Pancreas (tissue), 10 donors: ENCODE data around the gene FLT1. TPM values are rescaled to one million over a fixed set of nuclear protein-coding genes. Genes with fewer than 3 reads are reported as not detected.

Experiments used
- ATAC-seq, 4 donors: fragments of 200-7000 bp; cut with Tn5 transposase; one replicate each; pipeline versions ENCODE4 v1.8.0 to v1.9.1; 2020; ENCODE audit warnings: mild to moderate bottlenecking in 4 of 4, moderate library complexity in 4 of 4
- DNase-seq, 6 donors: peaks; one replicate each; pipeline ENCODE4 v3.0.0-alpha.2; 2020
- FAIRE-seq: peaks from 2 replicates; lab custom pipeline; 2012; peaks lifted over from hg19 to GRCh38; lab: Jason Lieb, UNC
- H3K27ac ChIP-seq, 4 donors: fragments of 200-600 bp; sonication (generic); 1 replicate in 3 of 4; 2 replicates in 1 of 4; pipeline versions ENCODE4 v1.5.0 to v1.8.0; 2020
- H3K27me3 ChIP-seq, 4 donors: fragments of 200-600 bp; one replicate each; pipeline ENCODE4 v1.8.0; 2021
- H3K36me3 ChIP-seq, 3 donors: fragments of 200-600 bp; sonication (generic) in 1 of 3; one replicate each; pipeline versions ENCODE4 v1.5.0 to v1.8.0; 2020 to 2021
- H3K4me1 ChIP-seq, 3 donors: fragments of 200-600 bp; one replicate each; pipeline ENCODE4 v1.8.0; 2021
- H3K4me3 ChIP-seq, 4 donors: fragments of 200-600 bp; sonication (generic) in 2 of 4; one replicate each; pipeline versions ENCODE4 v1.5.0 to v1.8.0; 2020 to 2021
- H3K9me3 ChIP-seq, 4 donors: fragments of 200-600 bp; one replicate each; pipeline ENCODE4 v1.8.0; 2021
- WGBS, 2 donors: extraction: QIAGEN DNeasy Blood & Tissue Kit; methylation state at CpG; one replicate each; pipeline ENCODE4 v1.1.7; 2013; 5-methylcytosine and 5-hydroxymethylcytosine counted together
- intact Hi-C, 3 donors: fragments of 100-400 bp; cut with DNase I; formaldehyde crosslinking; loops; one replicate each; pipeline versions ENCODE4 v1.11.1 to v1.14.2; 2022
- polyA plus RNA-seq, 2 donors: library from polyadenylated mRNA; stranded (reverse); fragments of 200-250 nt; gene quantifications; one replicate each; pipeline ENCODE4 v1.2.3, GENCODE V29; 2013
- total RNA-seq, 6 donors: library from RNA; stranded (reverse); fragmentation: NEBNext Ultra II Directional in 4 of 6; extraction: Animal tissue kit (Norgen Biotek cat#: 25700) in 4 of 6; gene quantifications; one replicate each; pipeline versions ENCODE4 v1.2.1 to v1.2.4, GENCODE V29; 2021 to 2023
- TF ChIP-seq, protein P1 (sequence below), 4 donors: fragments of 200-600 bp; sonication (generic) in 3 of 4; IDR thresholded peaks; one replicate each; pipeline versions ENCODE4 v1.5.0 to v1.8.0; 2021; ENCODE audit warnings: antibody characterized with exemption in 4 of 4
- donor health status: healthy with polysubstance abuse.
- donor health status: DM: no; HTN: no; CAD: no; lungs with moderate emphysema.
- donor health status: DM: no; HTN: no; CAD: no.
- donor health status: control.
- donor health status: control.
- donor health status: Bipolar disorder and iron deficiency.
- donor health status: DM: yes; HTN: yes; CAD: no.
- donor health status: DM: no; HTN: no; CAD: no.
- donor health status: DM: no; HTN: no; CAD: no.
- donor health status: DM: yes; HTN: yes; CAD: no.

Gene FLT1
- total and polyA plus RNA-seq, 8 donors: 1.1 to 12.7 (median 8.1) TPM

- intact Hi-C loops: no loop called here
- no peaks in the 10 kb centered on the region for H3K4me1 ChIP-seq
- no peaks in the 10 kb centered on the region for H3K9me3 ChIP-seq
- TF ChIP-seq, protein P1, sequence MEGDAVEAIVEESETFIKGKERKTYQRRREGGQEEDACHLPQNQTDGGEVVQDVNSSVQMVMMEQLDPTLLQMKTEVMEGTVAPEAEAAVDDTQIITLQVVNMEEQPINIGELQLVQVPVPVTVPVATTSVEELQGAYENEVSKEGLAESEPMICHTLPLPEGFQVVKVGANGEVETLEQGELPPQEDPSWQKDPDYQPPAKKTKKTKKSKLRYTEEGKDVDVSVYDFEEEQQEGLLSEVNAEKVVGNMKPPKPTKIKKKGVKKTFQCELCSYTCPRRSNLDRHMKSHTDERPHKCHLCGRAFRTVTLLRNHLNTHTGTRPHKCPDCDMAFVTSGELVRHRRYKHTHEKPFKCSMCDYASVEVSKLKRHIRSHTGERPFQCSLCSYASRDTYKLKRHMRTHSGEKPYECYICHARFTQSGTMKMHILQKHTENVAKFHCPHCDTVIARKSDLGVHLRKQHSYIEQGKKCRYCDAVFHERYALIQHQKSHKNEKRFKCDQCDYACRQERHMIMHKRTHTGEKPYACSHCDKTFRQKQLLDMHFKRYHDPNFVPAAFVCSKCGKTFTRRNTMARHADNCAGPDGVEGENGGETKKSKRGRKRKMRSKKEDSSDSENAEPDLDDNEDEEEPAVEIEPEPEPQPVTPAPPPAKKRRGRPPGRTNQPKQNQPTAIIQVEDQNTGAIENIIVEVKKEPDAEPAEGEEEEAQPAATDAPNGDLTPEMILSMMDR (IDR thresholded peaks at IDR 0.05): no peak
- 12 to 15% methylated on average over 2 of the region's 2 CpGs for WGBS, 2 donors
- ATAC-seq (no peak), DNase-seq (no peak), FAIRE-seq (no peak)
- H3K36me3 ChIP-seq: no peaks in the 10 kb centered on the region
- no peak overlapping the region for H3K4me3 ChIP-seq
- H3K27me3 ChIP-seq: no peaks in the 10 kb centered on the region
- H3K27ac ChIP-seq: no peak overlapping the region
Measured at GRCh38 chr13:28392428-28392827, 102.5 kb downstream of the FLT1 start.

DNA sequence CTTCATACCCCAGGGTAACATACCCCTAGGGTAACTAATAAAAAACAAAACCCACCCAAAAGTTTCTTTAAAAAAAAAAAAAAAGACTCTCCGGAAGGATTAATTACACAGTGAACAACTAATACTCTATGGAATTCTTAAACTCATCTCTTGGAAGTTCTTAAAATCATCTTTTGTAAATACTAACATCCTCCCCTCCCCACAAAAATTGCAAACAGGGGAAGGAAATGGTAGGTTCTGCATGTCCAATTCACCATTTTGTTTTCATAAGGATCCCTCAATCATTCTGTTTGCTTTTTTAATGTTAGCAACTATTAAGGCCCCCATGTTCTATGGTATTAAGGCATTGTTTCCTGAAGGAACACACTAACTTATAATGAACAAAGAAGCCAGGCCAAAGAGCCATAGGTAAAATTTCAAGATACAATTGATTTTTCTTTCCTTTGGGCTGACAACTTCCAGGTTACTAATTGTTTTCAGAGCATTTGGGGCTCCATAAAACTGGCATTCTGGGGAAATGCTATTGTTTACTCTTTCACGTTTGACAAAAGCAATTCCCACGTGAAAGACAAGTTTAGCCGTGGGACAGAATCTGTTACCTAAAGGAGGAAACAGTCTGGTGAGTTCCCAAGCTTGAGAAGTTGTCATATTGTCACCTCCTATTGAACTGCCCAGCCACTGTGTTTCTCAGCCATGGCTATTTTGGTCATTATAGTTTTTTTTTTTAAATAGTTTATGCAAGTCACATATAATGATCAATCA is 107.0 kb downstream of the FLT1 start:
- FAIRE-seq (no peak), ATAC-seq (no peak), DNase-seq (no peak)
- no peaks in the 10 kb centered on the region for H3K27me3 ChIP-seq
- no peak overlapping the region for H3K27ac ChIP-seq
- H3K9me3 ChIP-seq: no peaks in the 10 kb centered on the region
- no peaks in the 10 kb centered on the region for H3K36me3 ChIP-seq
- H3K4me1 ChIP-seq: no peaks in the 10 kb centered on the region
- 30 to 35% methylated on average over 4 of the region's 4 CpGs for WGBS, 2 donors
- TF ChIP-seq, protein P1 (IDR thresholded peaks at IDR 0.05): no peak
- H3K4me3 ChIP-seq: no peak overlapping the region
- intact Hi-C loops: no loop called here

DNA sequence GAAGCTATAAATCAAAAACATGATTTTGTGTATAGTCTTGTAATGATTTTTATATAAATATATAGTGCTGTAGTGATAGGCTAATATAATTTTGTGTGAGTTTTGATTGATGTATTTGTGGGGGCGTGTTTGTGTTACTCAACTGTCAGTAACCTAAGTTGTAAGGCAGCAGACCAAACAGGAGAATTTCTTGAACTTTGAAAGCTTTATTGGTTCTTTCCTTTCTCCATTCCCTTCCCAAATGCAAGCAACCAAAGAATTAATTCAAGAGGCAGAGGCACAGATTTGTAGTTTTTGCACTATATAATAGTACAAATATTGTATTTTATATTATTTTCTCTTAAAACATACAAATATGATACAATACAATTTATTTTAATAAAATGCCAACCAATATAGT is 109.6 kb downstream of the FLT1 start:
- Histone ChIP-seq H3K4me3 (no peak overlapping the region), H3K4me1 (no peaks in the 10 kb centered on the region), H3K9me3 (no peaks in the 10 kb centered on the region), H3K27me3 (no peaks in the 10 kb centered on the region), H3K27ac (no peak overlapping the region), H3K36me3 (no peaks in the 10 kb centered on the region)
- WGBS, 2 donors: 42 to 43% methylated on average over 1 of the region's 1 CpG
- ATAC-seq: no peak
- no peak for DNase-seq
- TF ChIP-seq, protein P1 (IDR thresholded peaks at IDR 0.05): no peak
- intact Hi-C loops: no loop called here
- no peak for FAIRE-seq

DNA sequence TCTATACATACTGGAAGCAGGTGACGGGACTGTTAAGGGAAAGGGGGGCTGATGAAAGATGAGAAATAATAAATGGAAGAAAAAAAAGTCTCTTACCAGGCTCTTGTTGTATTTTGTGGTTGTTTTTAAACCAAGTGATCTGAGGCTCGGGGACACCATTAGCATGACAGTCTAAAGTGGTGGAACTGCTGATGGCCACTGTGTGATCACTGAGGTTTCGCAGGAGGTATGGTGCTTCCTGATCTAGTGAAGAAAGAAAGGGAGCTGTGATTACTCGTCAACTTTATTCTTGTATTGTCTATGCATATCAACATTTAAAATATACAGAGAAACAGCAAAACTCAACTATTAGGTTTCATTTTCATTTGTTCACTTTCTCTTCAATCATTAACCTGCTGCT is 110.1 kb downstream of the FLT1 start:
- H3K4me3 ChIP-seq: no peak overlapping the region
- no peak for DNase-seq
- H3K36me3 ChIP-seq: no peaks in the 10 kb centered on the region
- intact Hi-C loops: no loop called here
- H3K4me1 ChIP-seq: no peaks in the 10 kb centered on the region
- FAIRE-seq: no peak
- H3K27ac ChIP-seq: no peak overlapping the region
- TF ChIP-seq, protein P1 (IDR thresholded peaks at IDR 0.05): no peak
- ATAC-seq: no peak
- no peaks in the 10 kb centered on the region for H3K27me3 ChIP-seq
- H3K9me3 ChIP-seq: no peaks in the 10 kb centered on the region
- 69 to 81% methylated on average over 4 of the region's 4 CpGs for WGBS, 2 donors

GRCh38 chr13:28380319-28380718 is 114.6 kb downstream of the FLT1 start:
- Histone ChIP-seq H3K27ac (no peak overlapping the region), H3K27me3 (no peaks in the 10 kb centered on the region), H3K9me3 (no peaks in the 10 kb centered on the region), H3K36me3 (no peaks in the 10 kb centered on the region), H3K4me3 (no peak overlapping the region), H3K4me1 (no peaks in the 10 kb centered on the region)
- DNase-seq (no peak), ATAC-seq (no peak), FAIRE-seq (no peak)
- intact Hi-C loops: no loop called here
- 89 to 97% methylated on average over 3 of the region's 3 CpGs for WGBS, 2 donors
- TF ChIP-seq, protein P1 (IDR thresholded peaks at IDR 0.05): no peak
